ENCODE data around the gene CEP350. TPM values are rescaled to one million over a fixed set of nuclear protein-coding genes. Genes with fewer than 3 reads are reported as not detected.

Gene CEP350
- total RNA-seq, 1 experiment from 2014 or later = 17.1 TPM

DNA sequence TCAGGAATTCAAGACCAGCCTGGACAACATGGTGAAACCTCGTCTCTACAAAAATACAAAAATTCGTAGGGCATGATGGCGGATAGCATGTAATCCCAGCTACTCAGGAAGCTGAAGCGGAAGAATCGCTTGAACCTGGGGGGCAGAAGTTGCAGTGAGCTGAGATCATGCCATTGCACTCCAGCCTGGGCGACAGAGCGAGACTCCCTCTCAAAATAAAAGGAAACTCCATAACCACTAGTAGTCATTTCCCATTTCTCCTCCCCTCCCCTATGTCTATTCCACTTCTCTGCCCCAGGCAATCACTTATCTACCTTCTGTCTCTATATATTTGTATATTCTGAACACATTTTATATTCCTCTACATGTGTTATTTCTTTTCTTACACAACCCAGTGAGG, 4.0 kb upstream of the CEP350 start:
- intact Hi-C loops (cut with micrococcal nuclease) = loop anchor here (5.0 kb wide), 2 partner anchors 83 to 207 kb away; no protein-coding TSS in a partner anchor
- CTCF ChIA-PET = no interaction called here
- H4K20me1 ChIP-seq (ENCODE audit: low read length) = 0 out of 2 replicates have a peak, but pooled peaks cover 4% of the 10 kb centered on the region
- no peaks in the 10 kb centered on the region for H3K9me3 ChIP-seq (ENCODE audit: low read length)
- H3K4me1 ChIP-seq (ENCODE audit: insufficient read depth, low read length) = peaks cover 5% of the 10 kb centered on the region; the same call in 1 of the 2 replicates
- no peaks in the 10 kb centered on the region for H3F3A ChIP-seq (ENCODE audit: low read length, unreplicated experiment)
- no peaks in the 10 kb centered on the region for H3K9me2 ChIP-seq (replicated peaks; ENCODE audit: low read length)
- no peak overlapping the region for H2AFZ ChIP-seq (ENCODE audit: low read length)
- no peak overlapping the region for H3K4me3 ChIP-seq (ENCODE audit: low read length)
- POLR2A ChIA-PET (ENCODE audit: unreplicated experiment) = no interaction called here
- BruUV-seq (replicated peaks) = no TSS peak
- DNase-seq = no peak
- no peak overlapping the region for H3K9ac ChIP-seq (ENCODE audit: low read length)
- H3K27ac ChIP-seq (ENCODE audit: low read length) = no peak overlapping the region
- no peak overlapping the region for H3K4me2 ChIP-seq (ENCODE audit: low read length)
- no peaks in the 10 kb centered on the region for H3K27me3 ChIP-seq (ENCODE audit: low read length)
- no peaks in the 10 kb centered on the region for H3K36me3 ChIP-seq (ENCODE audit: low read depth, low read length)
- H3K79me2 ChIP-seq (ENCODE audit: low read length) = peaks cover 10% of the 10 kb centered on the region
- no peak for ATAC-seq
- TF ChIP-seq, protein P1, sequence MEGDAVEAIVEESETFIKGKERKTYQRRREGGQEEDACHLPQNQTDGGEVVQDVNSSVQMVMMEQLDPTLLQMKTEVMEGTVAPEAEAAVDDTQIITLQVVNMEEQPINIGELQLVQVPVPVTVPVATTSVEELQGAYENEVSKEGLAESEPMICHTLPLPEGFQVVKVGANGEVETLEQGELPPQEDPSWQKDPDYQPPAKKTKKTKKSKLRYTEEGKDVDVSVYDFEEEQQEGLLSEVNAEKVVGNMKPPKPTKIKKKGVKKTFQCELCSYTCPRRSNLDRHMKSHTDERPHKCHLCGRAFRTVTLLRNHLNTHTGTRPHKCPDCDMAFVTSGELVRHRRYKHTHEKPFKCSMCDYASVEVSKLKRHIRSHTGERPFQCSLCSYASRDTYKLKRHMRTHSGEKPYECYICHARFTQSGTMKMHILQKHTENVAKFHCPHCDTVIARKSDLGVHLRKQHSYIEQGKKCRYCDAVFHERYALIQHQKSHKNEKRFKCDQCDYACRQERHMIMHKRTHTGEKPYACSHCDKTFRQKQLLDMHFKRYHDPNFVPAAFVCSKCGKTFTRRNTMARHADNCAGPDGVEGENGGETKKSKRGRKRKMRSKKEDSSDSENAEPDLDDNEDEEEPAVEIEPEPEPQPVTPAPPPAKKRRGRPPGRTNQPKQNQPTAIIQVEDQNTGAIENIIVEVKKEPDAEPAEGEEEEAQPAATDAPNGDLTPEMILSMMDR (conservative IDR thresholded peaks at IDR 0.05; ENCODE audit: low read depth, low read length) = no peak
- TF ChIP-seq EZH2phosphoT487 (IDR thresholded peaks at IDR 0.05; ENCODE audit: borderline replicate concordance, low read length) (no peak), EZH2 (IDR thresholded peaks at IDR 0.05; ENCODE audit: low read length, unreplicated experiment) (no peak)

DNA sequence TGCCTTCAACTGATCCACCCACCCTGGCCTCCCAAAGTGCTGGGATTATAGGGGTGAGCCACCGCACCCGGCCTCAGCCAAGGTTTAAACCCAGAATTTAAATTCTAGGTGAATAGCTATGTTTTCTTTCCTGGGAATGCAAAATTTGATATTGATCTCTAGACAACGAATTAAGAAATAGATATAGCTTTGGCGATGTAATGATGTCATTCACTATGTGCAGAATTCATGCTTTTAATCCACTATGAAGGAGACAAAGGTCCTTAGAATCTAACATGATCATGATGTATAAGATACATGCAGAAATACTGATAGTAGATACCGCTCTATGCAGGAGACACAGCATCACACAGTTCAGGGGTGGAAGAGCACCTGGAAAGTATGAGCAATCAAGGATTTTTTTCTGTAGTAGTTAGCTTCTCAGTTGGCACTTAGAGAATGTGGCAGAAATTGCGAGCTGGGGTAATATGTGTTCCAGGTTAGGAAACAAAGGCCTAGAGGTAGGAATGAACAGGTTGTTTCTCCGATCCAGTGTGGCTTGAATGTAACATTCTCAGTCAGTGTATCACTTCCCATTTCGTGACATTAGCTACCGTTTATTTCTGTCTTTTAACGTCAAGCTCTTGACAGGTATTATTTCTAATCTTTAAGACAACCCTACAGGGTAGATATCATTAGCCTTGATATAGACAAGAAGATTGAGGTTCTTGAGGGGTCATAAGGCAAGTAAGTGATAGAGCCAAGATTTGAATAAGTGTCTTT, 3.0 kb upstream of the CEP350 start:
- no TSS peak for BruUV-seq (replicated peaks)

More for the DNA sequence above, 3.0 kb upstream of the CEP350 start:
- Histone ChIP-seq H3K4me3 (ENCODE audit: low read length) (no peak overlapping the region), H3F3A (ENCODE audit: low read length, unreplicated experiment) (no peaks in the 10 kb centered on the region), H3K9me2 (replicated peaks; ENCODE audit: low read length) (no peaks in the 10 kb centered on the region), H3K36me3 (ENCODE audit: low read depth, low read length) (no peaks in the 10 kb centered on the region), H3K4me2 (ENCODE audit: low read length) (no peak overlapping the region), H3K9ac (ENCODE audit: low read length) (no peak overlapping the region), H3K27me3 (ENCODE audit: low read length) (no peaks in the 10 kb centered on the region), H4K20me1 (ENCODE audit: low read length) (peaks cover 11% of the 10 kb centered on the region; the same call in 1 of the 2 replicates), H3K79me2 (ENCODE audit: low read length) (peaks cover 20% of the 10 kb centered on the region), H3K9me3 (ENCODE audit: low read length) (no peaks in the 10 kb centered on the region), H3K4me1 (ENCODE audit: insufficient read depth, low read length) (peaks cover 5% of the 10 kb centered on the region; the same call in 1 of the 2 replicates), H2AFZ (ENCODE audit: low read length) (no peak overlapping the region), H3K27ac (ENCODE audit: low read length) (no peak overlapping the region)
- ATAC-seq = no peak
- ChIA-PET CTCF (no interaction called here), POLR2A (ENCODE audit: unreplicated experiment) (no interaction called here)
- TF ChIP-seq EZH2phosphoT487 (IDR thresholded peaks at IDR 0.05; ENCODE audit: borderline replicate concordance, low read length) (no peak), EZH2 (IDR thresholded peaks at IDR 0.05; ENCODE audit: low read length, unreplicated experiment) (no peak)
- TF ChIP-seq, protein P1 (conservative IDR thresholded peaks at IDR 0.05; ENCODE audit: low read depth, low read length) = no peak
- intact Hi-C loops (cut with micrococcal nuclease) = loop anchor here (5.0 kb wide), 2 partner anchors 84 to 206 kb away; no protein-coding TSS in a partner anchor
- DNase-seq = no peak

All from PC-3 (cell line).